DND-41 (cell line): ENCODE measurements around the gene LILRB3.
"Not testable (repeated sequence)": the region's sequence is repeated elsewhere in the genome, so short reads cannot be mapped to it uniquely, and the experiment has no call there.

Experiments used
- ATAC-seq: fragments of 200-7000 bp; cut with Tn5 transposase; 3 replicates; pipeline ENCODE4 v1.9.1; 2021; ENCODE audit warnings: low read depth; ENCODE audit not compliant: insufficient read depth
- DNase-seq: peaks from one replicate; pipeline ENCODE4 v3.0.0-alpha.2; 2020
- H2AFZ ChIP-seq: 2 replicates; pipeline ENCODE4 v1.6.0; 2012; ENCODE audit warnings: low read depth, low read length
- H3K27ac ChIP-seq: 2 replicates; pipeline ENCODE4 v1.5.1; 2012; ENCODE audit warnings: low read length, inconsistent platforms
- H3K27me3 ChIP-seq: fragments of 200-600 bp; sonication (generic); 2 replicates; pipeline ENCODE4 v1.6.0; 2012; ENCODE audit warnings: low read length, mild to moderate bottlenecking, inconsistent platforms; ENCODE audit not compliant: insufficient read depth, poor library complexity
- H3K36me3 ChIP-seq: 2 replicates; pipeline ENCODE4 v1.5.1; 2012; ENCODE audit warnings: low read length, inconsistent platforms; ENCODE audit not compliant: insufficient read depth
- H3K4me1 ChIP-seq: 2 replicates; pipeline ENCODE4 v1.5.1; 2012; ENCODE audit warnings: mild to moderate bottlenecking, low read length; ENCODE audit not compliant: insufficient read depth
- H3K4me2 ChIP-seq: 2 replicates; pipeline ENCODE4 v1.6.0; 2012; ENCODE audit warnings: mild to moderate bottlenecking, moderate library complexity, low read length, inconsistent platforms; ENCODE audit not compliant: insufficient read depth
- H3K4me3 ChIP-seq, 2 experiments: fragments of 200-600 bp in 1 of 2; shearing (Covaris generic) in 1 of 2; 2 replicates each; pipeline ENCODE4 v1.5.1; 2012 to 2016; ENCODE audit warnings: inconsistent platforms in 2 of 2, low read length in 2 of 2, mild to moderate bottlenecking in 2 of 2, low read depth in 1 of 2, moderate library complexity in 1 of 2
- H3K79me2 ChIP-seq: 2 replicates; pipeline ENCODE4 v1.6.0; 2012; ENCODE audit warnings: low read length, inconsistent platforms; ENCODE audit not compliant: insufficient read depth
- H3K9ac ChIP-seq: 2 replicates; pipeline ENCODE4 v1.6.0; 2012; ENCODE audit warnings: low read depth, mild to moderate bottlenecking, inconsistent platforms, low read length, moderate library complexity
- H3K9me3 ChIP-seq: 2 replicates; pipeline ENCODE4 v1.5.1; 2012; ENCODE audit warnings: low read length, moderate library complexity, mild to moderate bottlenecking, inconsistent platforms; ENCODE audit not compliant: insufficient read depth, severe bottlenecking
- H4K20me1 ChIP-seq: 2 replicates; pipeline ENCODE4 v1.6.0; 2012; ENCODE audit warnings: low read length; ENCODE audit not compliant: insufficient read depth
- EZH2 ChIP-seq: IDR thresholded peaks from 3 replicates; pipeline ENCODE4 v1.6.1; 2012; ENCODE audit warnings: borderline replicate concordance, low read depth, mild to moderate bottlenecking, moderate library complexity, low read length, inconsistent platforms; ENCODE audit not compliant: severe bottlenecking
- TF ChIP-seq, protein P1 (sequence below): IDR thresholded peaks from 2 replicates; pipeline ENCODE4 v1.5.1; 2012; ENCODE audit warnings: borderline replicate concordance, low read length, moderate library complexity, mild to moderate bottlenecking; ENCODE audit not compliant: poor library complexity, severe bottlenecking; ENCODE audit errors: extremely low read depth

Gene LILRB3

DNA sequence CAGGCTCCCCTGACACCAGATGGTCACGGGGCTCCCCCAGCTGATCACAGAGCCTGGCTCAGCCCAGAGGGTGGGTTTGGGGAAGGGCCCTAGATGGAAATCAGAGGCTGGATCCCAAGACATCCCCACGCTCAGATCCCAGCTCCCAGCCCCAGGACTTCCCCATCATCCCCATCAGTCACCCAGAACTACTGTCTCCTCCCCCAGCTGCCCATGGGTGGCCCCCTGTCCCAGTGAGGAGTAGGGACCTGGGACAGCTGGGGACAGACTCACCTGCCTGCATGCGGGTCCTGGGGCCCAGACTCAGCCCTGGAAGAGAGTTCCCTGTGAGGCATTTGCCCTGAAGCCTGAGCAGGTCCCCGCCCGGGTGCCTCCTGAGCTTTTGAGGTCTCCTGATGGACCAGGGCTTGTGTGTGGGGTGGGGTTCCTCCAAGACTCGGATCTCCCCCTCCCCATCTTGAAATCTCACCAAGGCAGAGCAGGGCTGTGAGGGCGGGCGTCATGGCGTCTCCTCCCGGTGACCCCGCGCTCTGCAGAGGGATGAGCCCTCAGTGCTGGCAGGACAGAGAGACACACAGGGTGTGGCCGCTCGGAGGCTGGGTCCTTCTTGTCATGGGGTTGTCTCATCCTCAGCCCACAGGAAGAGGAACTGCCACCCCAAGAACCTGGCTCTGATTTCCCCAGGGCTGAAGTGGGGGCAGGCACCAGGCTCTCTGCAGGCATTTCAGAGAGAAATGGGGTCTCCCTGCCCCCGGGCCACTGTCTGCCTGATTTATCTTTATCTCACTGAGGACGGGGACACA, at the start of gene LILRB3:
LILRB3 (minus strand) TSS at position 534 of the 803 bp plus-strand sequence; CDS start at position 503, 31 bp downstream.
- not testable (repeated sequence) for H2AFZ ChIP-seq, H3K36me3 ChIP-seq, H3K27ac ChIP-seq, DNase-seq, H4K20me1 ChIP-seq, H3K4me1 ChIP-seq, H3K4me3 ChIP-seq, H3K9ac ChIP-seq, H3K9me3 ChIP-seq, H3K27me3 ChIP-seq, H3K4me2 ChIP-seq, H3K79me2 ChIP-seq
- 0 out of 3 replicates have a peak, but pooled peaks have one; percentile 24 for ATAC-seq

- not testable (repeated sequence) for ATAC-seq, H3K27ac ChIP-seq, H3K36me3 ChIP-seq, H3K4me2 ChIP-seq, H3K4me1 ChIP-seq, H4K20me1 ChIP-seq, H3K9ac ChIP-seq, H3K79me2 ChIP-seq, DNase-seq, H3K9me3 ChIP-seq, H3K4me3 ChIP-seq, H2AFZ ChIP-seq
- peaks cover 10% of the 10 kb centered on the region for H3K27me3 ChIP-seq
Measured at GRCh38 chr19:54272181-54272580, 49.4 kb upstream of the LILRB3 start.

- not testable (repeated sequence) for DNase-seq, H4K20me1 ChIP-seq, H3K36me3 ChIP-seq, H3K27ac ChIP-seq, H3K9ac ChIP-seq, H2AFZ ChIP-seq, H3K4me1 ChIP-seq, H3K4me3 ChIP-seq, H3K4me2 ChIP-seq, H3K79me2 ChIP-seq, H3K9me3 ChIP-seq, ATAC-seq
- peaks cover 10% of the 10 kb centered on the region for H3K27me3 ChIP-seq
Measured at GRCh38 chr19:54271587-54271986, 48.8 kb upstream of the LILRB3 start.

- ATAC-seq (no peak), DNase-seq (no peak)
Measured at GRCh38 chr19:54271106-54271505, 48.3 kb upstream of the LILRB3 start.

DNA sequence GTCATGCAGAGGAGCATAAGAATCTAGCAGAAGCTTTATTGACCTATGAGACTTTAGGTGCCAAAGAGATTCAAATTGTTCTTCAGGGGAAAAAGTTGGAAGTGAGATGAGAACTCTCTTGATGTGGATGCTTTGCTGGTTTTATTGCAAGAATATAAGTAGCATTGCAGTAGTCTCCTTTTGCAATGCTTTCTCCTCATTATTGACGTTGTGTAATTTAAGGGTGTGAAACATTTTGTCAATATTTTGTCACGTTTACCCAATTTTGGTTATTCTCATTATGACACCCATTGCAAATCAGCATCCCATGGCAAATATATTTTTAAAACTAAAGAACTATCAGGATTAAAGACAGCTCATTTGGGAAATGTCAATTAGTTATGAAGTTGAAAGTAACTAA, 46.1 kb upstream of the LILRB3 start:
- H3K4me1 ChIP-seq = no peaks in the 10 kb centered on the region
- H3K9ac ChIP-seq = no peak overlapping the region
- no peak for DNase-seq
- no peak for ATAC-seq
- no peaks in the 10 kb centered on the region for H3K36me3 ChIP-seq
- TF ChIP-seq, protein P1, sequence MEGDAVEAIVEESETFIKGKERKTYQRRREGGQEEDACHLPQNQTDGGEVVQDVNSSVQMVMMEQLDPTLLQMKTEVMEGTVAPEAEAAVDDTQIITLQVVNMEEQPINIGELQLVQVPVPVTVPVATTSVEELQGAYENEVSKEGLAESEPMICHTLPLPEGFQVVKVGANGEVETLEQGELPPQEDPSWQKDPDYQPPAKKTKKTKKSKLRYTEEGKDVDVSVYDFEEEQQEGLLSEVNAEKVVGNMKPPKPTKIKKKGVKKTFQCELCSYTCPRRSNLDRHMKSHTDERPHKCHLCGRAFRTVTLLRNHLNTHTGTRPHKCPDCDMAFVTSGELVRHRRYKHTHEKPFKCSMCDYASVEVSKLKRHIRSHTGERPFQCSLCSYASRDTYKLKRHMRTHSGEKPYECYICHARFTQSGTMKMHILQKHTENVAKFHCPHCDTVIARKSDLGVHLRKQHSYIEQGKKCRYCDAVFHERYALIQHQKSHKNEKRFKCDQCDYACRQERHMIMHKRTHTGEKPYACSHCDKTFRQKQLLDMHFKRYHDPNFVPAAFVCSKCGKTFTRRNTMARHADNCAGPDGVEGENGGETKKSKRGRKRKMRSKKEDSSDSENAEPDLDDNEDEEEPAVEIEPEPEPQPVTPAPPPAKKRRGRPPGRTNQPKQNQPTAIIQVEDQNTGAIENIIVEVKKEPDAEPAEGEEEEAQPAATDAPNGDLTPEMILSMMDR = no peak
- no peak for TF ChIP-seq EZH2
- no peak overlapping the region for H3K4me2 ChIP-seq
- H2AFZ ChIP-seq = no peak overlapping the region
- peaks cover 10% of the 10 kb centered on the region for H3K27me3 ChIP-seq
- H3K9me3 ChIP-seq = no peaks in the 10 kb centered on the region
- H3K27ac ChIP-seq = no peak overlapping the region
- no peaks in the 10 kb centered on the region for H4K20me1 ChIP-seq
- no peak overlapping the region for H3K4me3 ChIP-seq
- H3K79me2 ChIP-seq = no peaks in the 10 kb centered on the region

More at GRCh38 chr19:54271106-54271505, 48.3 kb upstream of the LILRB3 start:
- H2AFZ ChIP-seq = no peak overlapping the region
- peaks cover 10% of the 10 kb centered on the region for H3K27me3 ChIP-seq
- H3K9me3 ChIP-seq = no peaks in the 10 kb centered on the region
- H3K4me3 ChIP-seq = no peak overlapping the region
- TF ChIP-seq, protein P1 = no peak
- no peak for TF ChIP-seq EZH2
- H3K4me1 ChIP-seq = no peaks in the 10 kb centered on the region
- H3K79me2 ChIP-seq = no peaks in the 10 kb centered on the region
- H4K20me1 ChIP-seq = no peaks in the 10 kb centered on the region
- no peaks in the 10 kb centered on the region for H3K36me3 ChIP-seq
- H3K4me2 ChIP-seq = no peak overlapping the region
- no peak overlapping the region for H3K27ac ChIP-seq
- H3K9ac ChIP-seq = no peak overlapping the region
